ENCODE results near the gene ATP8B3.

DNA sequence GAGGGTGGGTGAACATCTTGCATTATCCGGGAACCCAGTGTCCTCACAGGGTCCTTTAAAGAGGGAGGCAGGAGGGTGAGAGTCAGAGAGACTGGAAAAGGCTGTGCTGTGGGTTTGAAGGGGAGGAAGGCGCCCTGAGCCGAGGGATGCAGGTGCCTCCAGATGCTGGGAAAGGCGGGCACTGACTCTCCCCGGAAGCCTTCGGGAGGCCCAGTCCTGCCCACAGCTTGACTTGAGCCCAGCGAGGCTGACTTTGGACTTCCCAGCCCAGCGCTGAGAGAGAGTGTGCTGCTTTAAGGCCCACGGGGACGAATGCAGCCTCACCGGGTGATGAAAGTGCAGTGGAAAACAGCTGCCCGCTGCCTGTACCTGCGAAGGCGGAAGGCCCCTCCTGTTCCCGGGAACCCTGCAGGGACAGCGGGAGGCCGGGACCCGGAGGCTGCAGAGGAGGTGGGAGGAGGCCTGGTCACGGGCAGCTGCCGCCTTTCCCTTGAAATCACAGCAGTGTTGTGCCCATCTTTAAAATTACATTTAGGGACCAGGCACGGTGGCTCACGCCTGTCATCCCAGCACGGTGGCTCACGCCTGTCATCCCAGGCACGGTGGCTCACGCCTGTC is 20.1 kb upstream of the ATP8B3 start:
- TF ChIP-seq GATA3 (IDR thresholded peaks at IDR 0.05; ENCODE audit: low read depth, low read length) (no peak), GATA2 (IDR thresholded peaks at IDR 0.05; ENCODE audit: low read depth, low read length) (no peak)

Data from SH-SY5Y (cell line).